Measurements from ENCODE around the gene MEIKIN. TPM values are rescaled to one million over a fixed set of nuclear protein-coding genes. Genes with fewer than 3 reads are reported as not detected.

MEIKIN gene, protein sequence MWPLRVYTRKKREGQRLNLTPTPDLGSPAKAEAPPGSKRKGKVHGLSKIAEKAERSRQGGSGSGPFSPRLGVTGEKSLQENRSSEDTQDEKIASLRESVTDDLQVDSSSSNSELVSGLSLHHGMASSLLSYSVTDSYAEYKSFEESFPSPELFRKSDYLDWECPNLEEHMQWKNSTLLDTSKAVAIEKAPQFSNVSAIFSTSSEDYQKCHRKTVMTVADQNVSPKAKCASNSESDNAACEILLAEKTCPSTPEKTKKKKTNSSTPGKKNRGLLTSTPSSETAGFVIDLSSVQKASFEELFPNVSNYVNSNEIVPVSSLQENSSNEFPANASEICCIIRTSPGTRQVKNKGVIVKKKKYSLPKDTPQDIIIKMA
- not detected for total RNA-seq

DNA sequence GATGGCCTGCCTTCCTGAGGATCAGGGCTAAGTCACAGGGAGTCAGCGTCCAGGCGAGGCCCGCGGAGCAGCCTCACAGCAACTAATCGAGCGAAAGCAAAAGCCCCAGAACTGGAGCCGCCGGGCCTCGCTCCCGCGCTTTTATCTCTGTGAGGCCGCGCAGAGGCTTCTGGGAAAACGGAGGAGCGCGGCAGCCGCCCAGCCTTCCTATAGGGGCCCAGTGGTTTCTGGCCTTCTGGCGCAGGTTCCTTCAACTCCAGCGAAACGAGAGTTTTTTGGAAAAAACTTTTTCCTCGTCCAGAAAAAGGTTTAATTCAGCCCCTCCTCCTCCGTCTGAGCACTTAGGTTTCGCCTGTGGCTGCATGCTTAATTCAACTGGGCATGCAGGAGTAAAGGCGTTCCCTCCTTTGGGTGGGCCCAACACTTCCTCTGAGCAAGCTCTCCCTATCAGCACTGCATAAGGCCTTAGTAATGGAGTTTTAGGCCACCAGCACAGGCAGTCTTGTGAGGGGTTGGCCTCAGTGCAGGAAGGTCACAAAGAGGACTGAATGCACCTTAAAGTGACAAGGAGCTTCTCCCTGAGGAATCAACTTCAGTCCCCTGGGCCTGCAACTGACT lies at the start of gene MEIKIN:
MEIKIN (minus strand) TSS at position 113 of the 618 bp plus-strand sequence. CDS start 158 bp downstream, outside the sequence.
- ChIA-PET POLR2A (no interaction called here), CTCF (no interaction called here)

DNA sequence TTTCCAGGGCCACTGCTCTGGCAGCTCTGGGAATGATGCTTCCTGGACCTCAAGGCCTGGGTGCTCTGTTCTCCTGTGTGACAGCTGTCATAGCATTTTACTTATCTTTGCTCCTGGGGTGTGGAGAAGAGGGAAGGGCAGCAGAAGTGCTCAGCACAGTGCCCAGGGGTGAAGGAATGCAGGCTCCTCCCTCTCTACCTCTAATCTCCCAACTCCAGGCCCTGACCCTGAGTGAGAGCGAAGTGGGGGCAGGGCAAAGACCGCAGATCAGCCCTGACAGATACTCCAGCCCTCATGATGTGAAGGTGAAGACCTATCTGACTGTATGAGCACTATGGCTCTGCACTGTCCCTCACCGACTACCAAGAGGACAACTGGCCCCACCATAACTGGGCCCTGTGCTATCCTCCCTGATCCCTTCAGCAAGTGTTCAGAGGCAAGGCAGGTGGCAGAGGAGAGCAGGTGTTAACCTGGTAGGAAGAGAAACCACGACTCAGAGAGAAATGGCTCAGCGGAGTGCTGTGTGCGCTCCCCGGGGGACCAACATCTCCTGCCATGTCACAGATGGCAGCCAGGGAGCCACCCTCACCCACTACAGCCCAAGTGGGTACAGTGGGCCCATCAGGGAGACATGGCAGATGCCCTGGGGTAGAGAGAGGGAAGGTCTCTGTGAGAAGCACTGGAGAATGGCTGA lies 49.2 kb upstream of the MEIKIN start:
- CTCF ChIA-PET: no interaction called here
- POLR2A ChIA-PET: no interaction called here

DNA sequence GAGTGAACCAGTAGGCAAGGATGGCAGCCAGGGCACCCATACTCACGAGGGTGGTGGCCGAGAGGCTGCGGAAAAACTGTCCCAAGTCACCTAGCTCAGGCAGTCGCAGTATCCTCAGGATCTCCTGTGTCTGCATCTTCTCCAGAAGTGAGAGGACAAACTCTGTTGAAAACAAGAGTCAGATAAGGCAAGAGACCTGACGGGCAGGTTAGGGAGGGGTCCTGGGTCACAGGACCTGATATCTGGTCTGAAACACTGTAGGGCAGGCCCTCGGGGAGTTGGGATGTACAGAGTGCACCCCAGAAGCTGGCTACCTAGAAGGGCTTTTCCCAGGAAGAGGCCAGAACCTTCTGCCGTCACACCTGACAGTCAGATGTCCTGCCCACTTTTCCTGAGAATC lies 48.6 kb upstream of the MEIKIN start:
- CTCF ChIA-PET: no interaction called here
- POLR2A ChIA-PET: interaction anchor here (0.6 kb wide), 1 partner anchor 12 kb away, joined by 3 read pairs; no protein-coding TSS in a partner anchor

DNA sequence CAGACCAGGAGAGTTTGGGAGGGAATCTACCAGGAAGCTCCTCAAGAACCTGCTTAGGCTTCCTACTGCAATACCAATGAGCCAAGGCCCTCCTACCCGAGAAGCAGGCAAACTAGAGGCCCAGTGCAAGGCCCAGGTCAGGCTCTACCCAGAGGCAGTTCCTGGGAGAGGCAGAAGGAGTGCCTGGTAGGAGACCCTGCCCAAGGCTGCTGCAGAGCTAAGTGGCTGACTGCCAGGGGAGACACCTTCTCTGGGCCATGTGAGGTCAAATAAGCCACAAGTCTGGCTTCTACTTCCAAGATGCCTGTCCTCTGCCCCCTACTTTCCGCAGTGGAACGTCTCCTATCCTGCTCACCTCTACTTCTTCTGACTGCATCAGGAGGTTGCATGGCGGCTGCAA lies 48.2 kb upstream of the MEIKIN start:
- ChIA-PET POLR2A (interaction anchor here (0.6 kb wide), 1 partner anchor 12 kb away, joined by 3 read pairs; no protein-coding TSS in a partner anchor), CTCF (no interaction called here)

DNA sequence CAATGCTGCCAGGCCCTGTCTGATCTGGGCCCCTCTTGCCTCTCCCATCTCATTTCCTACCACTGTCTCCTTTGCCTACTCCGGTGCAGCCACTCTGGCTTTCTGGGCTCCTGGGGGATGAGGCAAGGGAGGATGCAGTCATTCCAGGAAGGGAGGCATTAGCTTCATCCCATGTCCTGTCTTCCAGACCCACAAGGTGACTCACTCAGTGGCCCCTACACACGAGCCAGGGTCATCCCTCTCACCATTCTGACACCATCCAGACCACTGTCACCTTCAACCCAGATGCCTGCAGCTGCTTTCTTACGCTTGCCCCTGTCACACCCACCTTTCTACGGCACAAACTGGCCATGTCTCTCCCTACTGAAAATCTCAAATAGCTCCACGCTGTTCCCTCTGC lies 46.9 kb upstream of the MEIKIN start:
- ChIA-PET POLR2A (no interaction called here), CTCF (no interaction called here)

DNA sequence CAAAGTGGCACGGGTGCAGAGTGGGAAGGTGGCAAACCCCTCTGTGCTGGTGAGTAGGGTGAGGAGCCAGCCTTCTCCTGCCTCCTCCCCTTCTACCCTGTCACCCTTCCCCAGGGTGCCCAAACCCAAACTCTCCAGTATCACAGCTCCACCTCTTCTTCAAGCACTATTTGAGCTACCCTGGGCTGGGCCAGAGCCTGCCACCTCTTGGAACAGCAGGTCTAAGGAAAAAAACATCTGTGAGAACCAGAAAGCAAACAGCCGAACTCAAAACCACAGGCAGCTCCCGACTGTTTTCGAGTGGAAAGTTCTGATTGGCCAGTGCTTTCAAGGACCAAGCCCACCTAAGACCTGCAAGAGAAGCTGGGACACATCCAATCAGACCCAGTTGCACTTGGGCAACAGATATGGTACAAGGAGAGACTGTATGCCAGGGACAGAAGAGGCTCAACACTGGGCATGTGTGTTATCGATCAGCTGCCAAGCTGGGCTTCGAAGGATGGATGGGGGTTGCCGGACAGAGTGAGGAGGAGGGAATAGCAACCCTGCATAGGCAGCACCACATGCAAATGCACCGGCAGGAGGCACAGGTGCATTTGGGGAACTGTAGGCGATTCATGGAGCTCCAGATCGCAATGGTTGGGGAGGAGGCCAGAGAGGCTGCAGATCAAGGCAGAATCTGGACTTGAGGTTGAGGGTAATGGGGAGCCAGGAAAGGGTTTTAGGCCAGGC lies 46.3 kb upstream of the MEIKIN start:
- CTCF ChIA-PET: no interaction called here
- POLR2A ChIA-PET: no interaction called here

DNA sequence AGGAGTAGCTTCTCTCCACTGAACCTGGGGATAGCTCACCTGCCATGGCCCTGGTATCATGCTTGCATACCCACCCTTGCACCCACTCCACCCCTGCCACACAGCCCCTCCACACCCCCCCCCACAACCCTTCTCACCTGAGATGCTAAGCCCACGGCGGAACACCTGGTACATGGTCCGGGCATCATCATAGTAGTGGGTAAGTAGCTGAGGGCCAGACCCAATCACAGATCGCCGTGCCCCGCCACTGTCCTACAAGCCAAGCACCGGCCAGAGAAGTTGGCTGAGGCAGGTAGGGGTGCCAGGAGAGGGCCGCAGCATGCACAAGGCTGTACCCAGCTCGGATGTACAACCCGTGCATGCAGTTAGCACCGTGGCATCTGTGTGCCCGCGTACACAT lies 45.3 kb upstream of the MEIKIN start:
- ChIA-PET CTCF (interaction anchor here (1.0 kb wide), 1 partner anchor 12 kb away, joined by 3 read pairs; no protein-coding TSS in a partner anchor), POLR2A (no interaction called here)

DNA sequence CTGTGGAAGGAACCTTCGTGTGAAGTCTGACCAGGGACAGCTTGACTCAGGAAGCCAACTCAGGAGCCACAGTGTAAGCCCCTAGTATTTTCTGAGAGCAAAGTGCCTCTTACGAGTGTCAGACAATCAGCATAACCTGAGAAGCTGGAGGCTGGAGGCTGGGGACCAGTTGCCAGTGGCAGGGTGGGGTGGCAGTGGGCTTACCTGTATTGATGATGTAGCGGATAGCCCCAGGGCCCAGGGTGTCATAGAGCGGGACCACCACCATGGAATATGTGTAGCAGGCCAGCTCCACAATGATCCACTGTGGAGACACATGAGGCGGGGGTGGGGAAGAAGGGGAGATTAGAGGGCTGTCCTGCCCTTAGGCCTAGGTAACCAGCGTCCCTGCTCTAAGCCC lies 43.1 kb upstream of the MEIKIN start:
- ChIA-PET POLR2A (no interaction called here), CTCF (interaction anchor here (0.6 to 1.8 kb wide), 2 partner anchors 19 to 303 kb away, joined by 3 to 4 read pairs; no protein-coding TSS in a partner anchor)

DNA sequence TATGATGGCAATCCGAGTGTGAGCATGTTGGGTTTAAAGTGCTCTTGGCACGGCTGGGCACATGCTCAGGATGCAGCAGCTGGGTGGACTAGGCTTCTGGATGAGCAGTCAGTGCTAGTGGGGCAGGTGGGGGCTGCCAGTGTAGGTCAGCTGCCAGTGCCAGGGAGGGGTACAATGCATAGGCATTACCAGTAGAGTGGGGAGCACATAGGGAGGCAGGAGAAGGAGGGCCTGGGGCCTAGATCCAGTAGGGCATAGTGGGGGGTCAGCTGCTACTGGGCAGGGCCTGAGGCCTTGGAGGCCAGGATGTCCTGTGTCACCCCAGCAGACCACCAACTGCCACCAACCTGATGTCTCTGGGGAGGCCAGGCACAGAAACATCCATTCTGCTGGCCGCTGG lies 41.8 kb upstream of the MEIKIN start:
- CTCF ChIA-PET: no interaction called here
- POLR2A ChIA-PET: no interaction called here

DNA sequence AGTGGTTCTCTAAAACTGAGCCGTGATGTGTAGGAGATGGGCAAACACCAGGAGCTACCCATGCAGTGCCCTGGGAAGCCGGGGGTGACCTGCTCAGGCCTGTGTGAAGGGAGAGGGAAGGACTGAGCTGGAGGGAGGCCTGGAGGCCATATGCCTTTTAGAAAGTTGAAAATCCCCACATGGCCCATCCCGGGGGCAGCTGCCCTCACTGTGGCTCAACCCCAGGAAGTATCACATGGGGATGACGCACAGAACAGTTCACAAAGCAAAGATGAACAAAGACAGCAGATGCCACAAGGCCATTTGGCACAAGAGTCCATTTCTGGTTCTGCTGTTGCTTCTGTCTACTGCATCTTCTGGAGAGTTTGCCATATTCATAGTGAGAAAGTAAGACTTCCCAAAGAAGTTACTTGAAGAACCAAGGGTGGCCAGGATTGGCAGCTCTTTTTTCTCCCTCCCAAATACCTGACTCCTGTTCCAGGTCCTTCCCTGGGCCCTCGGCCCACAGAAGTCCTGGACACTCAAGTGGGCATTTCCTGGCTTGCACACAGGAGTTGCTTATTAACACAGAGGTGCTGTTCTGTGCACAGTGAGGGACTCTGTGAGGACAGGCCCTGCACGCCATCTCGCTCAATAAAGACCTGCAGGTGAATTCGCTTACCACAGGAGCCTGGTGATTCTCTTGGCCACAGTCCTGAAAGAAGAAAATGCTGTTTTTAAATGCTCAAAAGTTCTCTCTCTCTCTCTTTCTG lies 40.9 kb upstream of the MEIKIN start:
- POLR2A ChIA-PET: no interaction called here
- CTCF ChIA-PET: interaction anchor here (0.5 kb wide), 1 partner anchor 1115 kb away, joined by 3 read pairs; no protein-coding TSS in a partner anchor

DNA sequence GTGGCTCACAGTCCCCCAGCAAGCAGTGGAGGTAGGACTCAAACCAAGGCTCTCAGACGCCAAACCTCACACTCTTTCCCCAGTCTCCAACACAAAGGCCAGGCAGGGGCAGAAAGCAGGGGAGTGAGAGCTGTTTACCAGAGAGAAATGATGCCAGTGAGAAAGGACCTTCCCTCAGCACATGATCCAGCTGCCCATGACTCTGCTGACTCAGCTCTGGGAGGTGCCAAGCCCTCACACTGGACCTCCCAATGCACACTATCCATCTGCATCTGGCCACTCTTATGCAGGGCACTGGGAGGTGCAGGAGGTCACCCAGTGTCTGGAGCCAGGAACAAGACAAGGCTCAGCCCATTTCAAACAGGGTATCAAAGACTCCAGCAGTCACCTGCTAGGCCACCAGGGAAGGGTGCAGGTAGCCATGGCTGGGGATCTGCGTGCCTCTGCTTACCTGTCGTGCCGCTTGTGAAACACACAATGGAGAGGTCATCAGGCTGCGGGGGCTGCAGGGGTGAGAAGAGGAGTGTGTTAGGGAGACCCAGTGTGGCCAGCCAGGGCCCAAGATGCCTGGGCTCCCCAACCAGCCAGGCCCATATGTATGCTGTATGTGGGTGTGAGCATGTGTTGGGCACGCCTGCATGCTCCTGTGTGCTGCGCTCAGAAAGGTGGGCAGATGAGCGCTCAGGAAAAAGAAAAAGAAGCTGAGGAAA lies 39.6 kb upstream of the MEIKIN start:
- CTCF ChIA-PET: no interaction called here
- POLR2A ChIA-PET: no interaction called here

DNA sequence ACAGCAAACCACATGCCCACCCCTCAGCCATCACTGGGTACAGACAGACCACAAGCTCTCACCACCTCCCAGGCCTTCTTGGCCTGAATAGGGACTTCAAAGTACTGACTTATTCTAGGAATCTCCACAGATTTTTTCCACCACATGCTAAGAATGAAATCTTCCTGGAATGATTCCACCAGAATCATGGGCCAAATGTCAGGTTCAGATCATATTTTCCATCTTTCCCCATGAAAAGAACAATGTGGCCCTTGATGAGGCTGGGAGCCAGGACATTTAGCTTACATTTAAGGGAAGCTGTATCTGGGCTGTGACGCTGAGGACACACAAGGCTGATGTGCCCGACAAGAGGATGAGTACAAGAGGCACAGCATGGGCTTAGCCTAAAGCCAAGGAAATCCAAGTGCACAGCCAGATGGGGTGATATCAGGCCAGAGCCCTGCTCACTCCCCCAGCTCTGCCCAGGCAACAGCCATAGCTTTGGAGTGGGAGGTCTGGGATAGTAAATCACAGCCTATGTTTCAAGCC lies 37.8 kb upstream of the MEIKIN start:
- ChIA-PET CTCF (no interaction called here), POLR2A (no interaction called here)

DNA sequence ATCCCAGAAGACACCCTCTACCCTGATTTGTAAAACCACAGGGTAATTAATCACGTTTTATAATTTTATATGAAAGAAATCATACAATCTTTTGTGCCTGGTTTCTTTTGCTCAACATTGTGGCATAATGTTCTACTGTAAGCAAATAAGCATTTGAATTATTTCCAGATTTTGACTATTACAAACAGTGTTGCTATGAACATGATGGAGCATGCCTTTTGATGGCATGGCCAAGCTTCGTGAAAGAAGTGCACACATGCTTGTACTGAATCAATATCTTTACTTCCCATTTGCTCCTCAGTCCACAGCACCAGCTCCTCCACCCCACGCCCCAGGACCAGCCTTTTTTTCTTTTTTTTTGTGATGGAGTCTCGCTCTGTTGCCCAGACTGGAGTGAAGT lies 36.1 kb upstream of the MEIKIN start:
- POLR2A ChIA-PET: interaction anchor here (0.7 kb wide), 1 partner anchor 12 kb away, joined by 3 read pairs; no protein-coding TSS in a partner anchor

DNA sequence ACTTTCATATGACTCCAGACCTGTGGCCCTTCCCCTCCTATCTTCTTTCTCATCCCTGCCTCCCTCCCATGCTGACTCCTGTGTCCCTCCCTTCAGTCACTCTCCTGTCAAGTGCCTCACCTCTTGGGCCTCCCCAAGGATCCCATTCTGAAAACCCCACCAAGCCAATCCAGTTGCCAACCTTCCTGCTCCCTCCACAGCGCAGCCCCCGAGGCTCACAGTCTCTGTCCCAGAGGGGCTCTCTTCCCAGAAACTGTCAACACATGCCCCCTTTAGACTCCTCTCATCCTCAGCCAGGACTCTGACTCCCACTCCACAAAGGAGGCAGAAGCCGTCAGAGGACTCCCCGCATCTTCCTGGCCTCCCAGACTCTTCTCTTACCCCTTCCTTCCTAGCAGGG lies 35.2 kb upstream of the MEIKIN start:
- ChIA-PET CTCF (no interaction called here), POLR2A (interaction anchor here (0.7 kb wide), 2 partner anchors 9 to 134 kb away, joined by 3 to 6 read pairs; no protein-coding TSS in a partner anchor)

More for the DNA sequence above, 36.1 kb upstream of the MEIKIN start:
- CTCF ChIA-PET: interaction anchor here (0.7 kb wide), 1 partner anchor 128 kb away, joined by 4 read pairs; no protein-coding TSS in a partner anchor

DNA sequence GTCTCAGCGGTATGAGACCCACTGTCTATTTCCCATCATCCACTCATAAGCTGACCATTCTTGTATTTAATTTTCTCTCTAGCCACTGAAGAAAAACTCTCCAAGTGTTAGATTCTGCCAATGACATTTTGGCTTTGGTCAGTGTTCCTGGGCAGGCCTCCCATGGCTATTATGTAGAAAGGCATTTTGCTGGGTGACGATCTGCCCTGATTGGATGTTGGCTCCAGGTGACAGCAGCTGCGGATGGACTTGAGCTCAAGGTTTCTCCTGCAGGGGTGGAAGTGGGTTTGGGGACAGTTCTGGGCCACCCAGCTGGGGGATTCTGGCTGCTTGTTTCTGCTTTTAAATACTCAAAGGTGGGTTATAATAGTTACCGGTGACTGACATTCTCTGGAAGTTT lies 34.4 kb upstream of the MEIKIN start:
- ChIA-PET CTCF (no interaction called here), POLR2A (no interaction called here)

DNA sequence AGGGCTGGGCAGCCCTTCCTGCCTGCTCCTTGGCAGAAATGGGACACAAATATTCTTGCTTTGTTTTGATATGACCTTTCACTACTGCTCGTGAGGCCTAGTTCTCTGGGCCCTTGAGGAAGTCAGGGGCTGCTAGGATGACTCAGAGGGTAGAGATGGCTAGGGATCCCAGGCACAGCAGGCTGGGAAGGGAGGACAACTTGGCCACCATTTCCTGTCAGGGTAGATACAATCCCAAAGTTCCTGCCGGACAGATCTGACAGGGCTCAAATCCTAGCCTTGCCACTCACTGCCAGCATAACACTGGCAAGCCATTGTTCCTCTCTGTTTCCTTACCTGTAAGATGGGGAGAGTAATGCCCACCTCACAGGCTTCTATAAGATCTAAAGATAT lies 31.7 kb upstream of the MEIKIN start:
- CTCF ChIA-PET: no interaction called here
- POLR2A ChIA-PET: no interaction called here

DNA sequence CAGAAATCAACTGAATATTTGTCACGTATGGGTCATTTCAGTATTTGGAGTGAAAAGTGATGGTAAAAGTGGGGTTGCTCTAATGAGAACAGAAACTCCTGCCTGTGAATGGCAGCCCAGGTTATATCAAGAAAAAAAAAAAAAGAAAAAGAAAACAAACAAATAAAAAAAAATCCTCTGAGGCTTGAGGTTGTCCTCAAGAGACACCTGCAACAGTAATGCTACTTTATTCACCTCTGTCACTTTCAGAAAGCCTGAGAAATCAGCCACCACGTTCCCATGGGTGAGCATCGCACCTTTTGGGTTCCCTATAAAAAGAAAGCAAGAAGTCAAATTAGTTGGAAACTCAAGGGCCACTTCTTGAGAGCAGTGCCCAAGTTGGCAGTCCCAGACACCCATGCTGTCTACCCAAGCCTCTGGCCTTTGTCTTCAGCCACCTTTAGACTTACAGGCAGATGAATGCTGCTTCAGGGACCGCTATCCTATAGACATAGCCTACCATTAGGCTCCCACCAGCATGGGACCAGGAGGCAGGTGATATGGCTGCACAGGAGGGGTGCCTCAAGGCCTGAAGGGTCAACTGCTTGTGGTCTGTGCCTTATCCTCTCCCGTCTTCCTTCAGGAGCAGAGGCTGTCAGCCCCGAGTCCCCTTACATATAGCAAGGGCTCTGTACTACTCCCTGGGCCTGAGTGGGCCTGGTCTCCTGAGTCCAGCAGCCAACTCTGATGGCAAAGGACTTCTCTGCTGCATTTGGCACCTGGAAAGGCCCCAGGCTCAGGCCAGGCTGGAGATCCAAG lies 31.1 kb upstream of the MEIKIN start:
- ChIA-PET CTCF (no interaction called here), POLR2A (no interaction called here)

Measured in activated CD8-positive, alpha-beta memory T cell treated with anti-CD3 and anti-CD28 coated beads for 36 hours (primary cell).